SKM-1 (cell line): ENCODE measurements around the gene GRM4.

ENCODE experiments used
- DNase-seq: peaks from one replicate; lab custom pipeline; 2025; ENCODE audit not compliant: unreplicated experiment; lab: John Stamatoyannopoulos, UW

Gene GRM4

GRCh38 chr6:33999567-33999966, 146.3 kb downstream of the GRM4 start:
- no peak for DNase-seq

GRCh38 chr6:33998660-33999059, 147.2 kb downstream of the GRM4 start:
- DNase-seq, result no peak

- no peak for DNase-seq
Observed at GRCh38 chr6:33997265-33997664, 148.6 kb downstream of the GRM4 start.

GRCh38 chr6:33996120-33996475, 149.8 kb downstream of the GRM4 start:
- DNase-seq, result no peak

- DNase-seq, result no peak
Observed at GRCh38 chr6:33995309-33996119, 150.4 kb downstream of the GRM4 start.

- DNase-seq, result no peak
Observed at GRCh38 chr6:33994472-33995308, 151.2 kb downstream of the GRM4 start.

- no peak for DNase-seq
Observed at GRCh38 chr6:33993653-33994471, 152.0 kb downstream of the GRM4 start.

GRCh38 chr6:33993091-33993490, 152.8 kb downstream of the GRM4 start:
- DNase-seq, result no peak

GRCh38 chr6:33992191-33992590, 153.7 kb downstream of the GRM4 start:
- no peak for DNase-seq

GRCh38 chr6:33991610-33992009, 154.3 kb downstream of the GRM4 start:
- DNase-seq, result no peak

GRCh38 chr6:33990061-33990541, 155.8 kb downstream of the GRM4 start:
- no peak for DNase-seq

GRCh38 chr6:33989016-33989854, 156.7 kb downstream of the GRM4 start:
- no peak for DNase-seq

- DNase-seq, result no peak
Observed at GRCh38 chr6:33988121-33989015, 157.5 kb downstream of the GRM4 start.

GRCh38 chr6:33987531-33988021, 158.3 kb downstream of the GRM4 start:
- no peak for DNase-seq

GRCh38 chr6:33985947-33986346, 159.9 kb downstream of the GRM4 start:
- DNase-seq, result no peak

- DNase-seq, result no peak
Observed at GRCh38 chr6:33985313-33985751, 160.6 kb downstream of the GRM4 start.

GRCh38 chr6:33984466-33985312, 161.2 kb downstream of the GRM4 start:
- DNase-seq, result no peak
